ENCODE measurements around the gene GRXCR2. TPM values are rescaled to one million over a fixed set of nuclear protein-coding genes. Genes with fewer than 3 reads are reported as not detected.
A peak's percentile ranks its signal among the peaks of the same experiment; 100 is the strongest.

The GRXCR2 gene
- total and polyA plus RNA-seq, 2 of the 13 experiments (the other 11 are each of a cell fraction or from before 2014, with no cell fraction given) = not detected

DNA sequence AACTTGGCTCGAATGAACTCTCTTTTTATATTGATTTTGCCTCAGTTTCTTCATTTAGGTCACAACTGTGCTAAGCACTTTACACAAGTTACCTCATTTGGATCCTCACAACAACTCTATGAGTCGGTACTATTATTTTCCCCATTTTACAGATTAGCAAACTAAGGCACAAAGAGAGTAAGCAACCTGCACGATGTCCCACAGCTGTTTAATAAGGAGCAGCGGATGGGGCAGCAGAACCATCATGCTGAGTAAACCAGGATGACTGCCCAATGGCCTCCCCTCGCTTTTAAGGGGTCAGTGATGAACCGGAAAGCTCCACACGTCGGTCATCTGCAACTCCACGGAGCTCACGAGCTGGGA lies 38.3 kb downstream of the GRXCR2 start (continued):
- no peak for TF ChIP-seq TAF15 (IDR thresholded peaks at IDR 0.05; ENCODE audit: low read depth, low read length, poor library complexity, severe bottlenecking)
- TF ChIP-seq MIER3 (CRISPR knock-in tag; IDR thresholded peaks at IDR 0.05; ENCODE audit: borderline replicate concordance) = no peak
- peak; percentile 96 for TF ChIP-seq ZMYM3 (CRISPR knock-in tag; IDR thresholded peaks at IDR 0.05)
- TF ChIP-seq EEA1 (CRISPR knock-in tag; IDR thresholded peaks at IDR 0.05; ENCODE audit: borderline replicate concordance) = no peak
- TF ChIP-seq, protein P1, sequence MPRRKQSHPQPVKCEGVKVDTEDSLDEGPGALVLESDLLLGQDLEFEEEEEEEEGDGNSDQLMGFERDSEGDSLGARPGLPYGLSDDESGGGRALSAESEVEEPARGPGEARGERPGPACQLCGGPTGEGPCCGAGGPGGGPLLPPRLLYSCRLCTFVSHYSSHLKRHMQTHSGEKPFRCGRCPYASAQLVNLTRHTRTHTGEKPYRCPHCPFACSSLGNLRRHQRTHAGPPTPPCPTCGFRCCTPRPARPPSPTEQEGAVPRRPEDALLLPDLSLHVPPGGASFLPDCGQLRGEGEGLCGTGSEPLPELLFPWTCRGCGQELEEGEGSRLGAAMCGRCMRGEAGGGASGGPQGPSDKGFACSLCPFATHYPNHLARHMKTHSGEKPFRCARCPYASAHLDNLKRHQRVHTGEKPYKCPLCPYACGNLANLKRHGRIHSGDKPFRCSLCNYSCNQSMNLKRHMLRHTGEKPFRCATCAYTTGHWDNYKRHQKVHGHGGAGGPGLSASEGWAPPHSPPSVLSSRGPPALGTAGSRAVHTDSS (CRISPR knock-in tag; conservative IDR thresholded peaks at IDR 0.05) = no peak
- no peak for TF ChIP-seq NCOA5 (CRISPR knock-in tag; IDR thresholded peaks at IDR 0.05)
- TF ChIP-seq ZNF264 (CRISPR knock-in tag; IDR thresholded peaks at IDR 0.05) = no peak
- no peak for TF ChIP-seq NCOA2 (CRISPR knock-in tag; IDR thresholded peaks at IDR 0.05)
- no peak for TF ChIP-seq CHD2 (IDR thresholded peaks at IDR 0.05; ENCODE audit: low read depth, low read length)
- TF ChIP-seq, protein P2, sequence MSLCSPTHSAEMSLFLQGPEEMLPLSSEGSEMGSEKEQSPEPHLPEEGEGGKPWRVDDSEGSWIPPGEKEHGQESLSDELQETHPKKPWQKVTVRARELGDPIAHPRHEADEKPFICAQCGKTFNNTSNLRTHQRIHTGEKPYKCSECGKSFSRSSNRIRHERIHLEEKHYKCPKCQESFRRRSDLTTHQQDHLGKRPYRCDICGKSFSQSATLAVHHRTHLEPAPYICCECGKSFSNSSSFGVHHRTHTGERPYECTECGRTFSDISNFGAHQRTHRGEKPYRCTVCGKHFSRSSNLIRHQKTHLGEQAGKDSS (CRISPR knock-in tag; IDR thresholded peaks at IDR 0.05; ENCODE audit: borderline replicate concordance, low read depth) = no peak
- TF ChIP-seq RCOR2 (CRISPR knock-in tag; IDR thresholded peaks at IDR 0.05) = peak; percentile 81
- no peak for TF ChIP-seq MAZ (IDR thresholded peaks at IDR 0.05; ENCODE audit: borderline replicate concordance, low read depth, low read length)
- TF ChIP-seq MAZ (CRISPR knock-in tag; IDR thresholded peaks at IDR 0.05; ENCODE audit: low read depth) = no peak
- TF ChIP-seq ZNF235 (CRISPR knock-in tag; IDR thresholded peaks at IDR 0.05; ENCODE audit: borderline replicate concordance) = no peak
- no peak for TF ChIP-seq RNF2 (conservative IDR thresholded peaks at IDR 0.05; ENCODE audit: low read depth)
- TF ChIP-seq, protein P3, sequence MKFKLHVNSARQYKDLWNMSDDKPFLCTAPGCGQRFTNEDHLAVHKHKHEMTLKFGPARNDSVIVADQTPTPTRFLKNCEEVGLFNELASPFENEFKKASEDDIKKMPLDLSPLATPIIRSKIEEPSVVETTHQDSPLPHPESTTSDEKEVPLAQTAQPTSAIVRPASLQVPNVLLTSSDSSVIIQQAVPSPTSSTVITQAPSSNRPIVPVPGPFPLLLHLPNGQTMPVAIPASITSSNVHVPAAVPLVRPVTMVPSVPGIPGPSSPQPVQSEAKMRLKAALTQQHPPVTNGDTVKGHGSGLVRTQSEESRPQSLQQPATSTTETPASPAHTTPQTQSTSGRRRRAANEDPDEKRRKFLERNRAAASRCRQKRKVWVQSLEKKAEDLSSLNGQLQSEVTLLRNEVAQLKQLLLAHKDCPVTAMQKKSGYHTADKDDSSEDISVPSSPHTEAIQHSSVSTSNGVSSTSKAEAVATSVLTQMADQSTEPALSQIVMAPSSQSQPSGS (CRISPR knock-in tag; IDR thresholded peaks at IDR 0.05) = no peak
- TF ChIP-seq, protein P4, sequence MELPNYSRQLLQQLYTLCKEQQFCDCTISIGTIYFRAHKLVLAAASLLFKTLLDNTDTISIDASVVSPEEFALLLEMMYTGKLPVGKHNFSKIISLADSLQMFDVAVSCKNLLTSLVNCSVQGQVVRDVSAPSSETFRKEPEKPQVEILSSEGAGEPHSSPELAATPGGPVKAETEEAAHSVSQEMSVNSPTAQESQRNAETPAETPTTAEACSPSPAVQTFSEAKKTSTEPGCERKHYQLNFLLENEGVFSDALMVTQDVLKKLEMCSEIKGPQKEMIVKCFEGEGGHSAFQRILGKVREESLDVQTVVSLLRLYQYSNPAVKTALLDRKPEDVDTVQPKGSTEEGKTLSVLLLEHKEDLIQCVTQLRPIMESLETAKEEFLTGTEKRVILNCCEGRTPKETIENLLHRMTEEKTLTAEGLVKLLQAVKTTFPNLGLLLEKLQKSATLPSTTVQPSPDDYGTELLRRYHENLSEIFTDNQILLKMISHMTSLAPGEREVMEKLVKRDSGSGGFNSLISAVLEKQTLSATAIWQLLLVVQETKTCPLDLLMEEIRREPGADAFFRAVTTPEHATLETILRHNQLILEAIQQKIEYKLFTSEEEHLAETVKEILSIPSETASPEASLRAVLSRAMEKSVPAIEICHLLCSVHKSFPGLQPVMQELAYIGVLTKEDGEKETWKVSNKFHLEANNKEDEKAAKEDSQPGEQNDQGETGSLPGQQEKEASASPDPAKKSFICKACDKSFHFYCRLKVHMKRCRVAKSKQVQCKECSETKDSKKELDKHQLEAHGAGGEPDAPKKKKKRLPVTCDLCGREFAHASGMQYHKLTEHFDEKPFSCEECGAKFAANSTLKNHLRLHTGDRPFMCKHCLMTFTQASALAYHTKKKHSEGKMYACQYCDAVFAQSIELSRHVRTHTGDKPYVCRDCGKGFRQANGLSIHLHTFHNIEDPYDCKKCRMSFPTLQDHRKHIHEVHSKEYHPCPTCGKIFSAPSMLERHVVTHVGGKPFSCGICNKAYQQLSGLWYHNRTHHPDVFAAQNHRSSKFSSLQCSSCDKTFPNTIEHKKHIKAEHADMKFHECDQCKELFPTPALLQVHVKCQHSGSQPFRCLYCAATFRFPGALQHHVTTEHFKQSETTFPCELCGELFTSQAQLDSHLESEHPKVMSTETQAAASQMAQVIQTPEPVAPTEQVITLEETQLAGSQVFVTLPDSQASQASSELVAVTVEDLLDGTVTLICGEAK (IDR thresholded peaks at IDR 0.05) = no peak
- TF ChIP-seq, protein P4 (CRISPR knock-in tag; IDR thresholded peaks at IDR 0.05) = no peak
- peak; percentile 99 for TF ChIP-seq ZNF629 (CRISPR knock-in tag; conservative IDR thresholded peaks at IDR 0.05)
- TF ChIP-seq MXI1 (IDR thresholded peaks at IDR 0.05; ENCODE audit: borderline replicate concordance, low read depth, low read length) = no peak
